ENCODE measurements around the gene PCDHGA7. TPM values are rescaled to one million over a fixed set of nuclear protein-coding genes. Genes with fewer than 3 reads are reported as not detected.

PCDHGA7 gene
- total RNA-seq, 1 experiment from 2014 or later: 0.83 TPM

GRCh38 chr5:141351591-141351990, 31.0 kb upstream of the PCDHGA7 start:
- Histone ChIP-seq H2AK5ac (ENCODE audit: insufficient read length, low read length) (no peak overlapping the region), H3K18ac (ENCODE audit: insufficient read length, low read depth, low read length) (no peak overlapping the region), H3K4ac (ENCODE audit: low read depth, low read length) (no peak overlapping the region), H3K23ac (ENCODE audit: insufficient read length, low read depth, low read length) (no peak overlapping the region), H2BK5ac (ENCODE audit: insufficient read length, low read length) (no peak overlapping the region), H2BK120ac (ENCODE audit: low read depth, low read length, poor library complexity, severe bottlenecking) (no peak overlapping the region), H2AFZ (ENCODE audit: low read length) (no peak overlapping the region), H2BK20ac (ENCODE audit: low read depth, low read length, poor library complexity, severe bottlenecking) (no peak overlapping the region), H2BK15ac (ENCODE audit: low read depth, low read length) (no peak overlapping the region), H3K79me2 (ENCODE audit: insufficient read depth, low read length) (no peaks in the 10 kb centered on the region), H3K27me3 (ENCODE audit: insufficient read depth, low read length) (no peaks in the 10 kb centered on the region), H3K79me1 (ENCODE audit: insufficient read depth, low read depth, low read length, poor library complexity, severe bottlenecking) (no peaks in the 10 kb centered on the region), H3K27ac (ENCODE audit: insufficient read length, low read depth, low read length) (no peak overlapping the region), H3K4me1 (ENCODE audit: insufficient read depth, low read length) (no peaks in the 10 kb centered on the region), H4K20me1 (ENCODE audit: control insufficient read depth, insufficient read depth, insufficient read length) (no peaks in the 10 kb centered on the region), H3T11ph (ENCODE audit: low read length) (no peak overlapping the region), H3K9ac (ENCODE audit: extremely low read depth, insufficient read length, low read length) (no peak overlapping the region), H4K5ac (ENCODE audit: insufficient read length, low read depth, low read length) (no peak overlapping the region), H4K8ac (replicated peaks; ENCODE audit: insufficient read length, low read depth, low read length) (no peak overlapping the region), H2BK12ac (ENCODE audit: insufficient read length, low read depth, low read length) (no peak overlapping the region), H3K56ac (ENCODE audit: insufficient read length, low read depth, low read length) (no peak overlapping the region), H4K91ac (ENCODE audit: insufficient read length, low read depth, low read length) (no peak overlapping the region), H3K23me2 (ENCODE audit: insufficient read length, low read depth, low read length, poor library complexity, severe bottlenecking) (peaks cover 4% of the 10 kb centered on the region), H3K9me3 (ENCODE audit: control insufficient read depth, low read depth, low read length) (peaks cover 30% of the 10 kb centered on the region), H3K4me2 (ENCODE audit: insufficient read depth, insufficient read length, low read length) (no peak overlapping the region), H3K14ac (ENCODE audit: insufficient read depth, low read length) (no peak overlapping the region)
- no peak overlapping the region for H3K27ac Mint-ChIP-seq
- peaks cover 16 to 64% (median 43%) of the 10 kb centered on the region in 3 experiments for H3K36me3 Mint-ChIP-seq (ENCODE audit: insufficient read depth in 1 of 3, low read depth in 3 of 3)
- peaks cover 6% of the 10 kb centered on the region in 2 experiments for H3K4me1 Mint-ChIP-seq
- no peak for TF ChIP-seq CTCF (conservative IDR thresholded peaks at IDR 0.05)
- peaks cover 57 to 62% of the 10 kb centered on the region in 2 experiments for H3K9me3 Mint-ChIP-seq
- no peak for DNase-seq
- no peak overlapping the region for H3K4me3 Mint-ChIP-seq
- no CpG with 5 or more reads among the region's 36 CpGs for WGBS (ENCODE audit: extremely low coverage, insufficient read length, low lambda C conversion rate)
- peaks cover 2% of the 10 kb centered on the region for H3K27me3 Mint-ChIP-seq (ENCODE audit: low read depth)
